ENCODE results near the gene SSR3.

DNA sequence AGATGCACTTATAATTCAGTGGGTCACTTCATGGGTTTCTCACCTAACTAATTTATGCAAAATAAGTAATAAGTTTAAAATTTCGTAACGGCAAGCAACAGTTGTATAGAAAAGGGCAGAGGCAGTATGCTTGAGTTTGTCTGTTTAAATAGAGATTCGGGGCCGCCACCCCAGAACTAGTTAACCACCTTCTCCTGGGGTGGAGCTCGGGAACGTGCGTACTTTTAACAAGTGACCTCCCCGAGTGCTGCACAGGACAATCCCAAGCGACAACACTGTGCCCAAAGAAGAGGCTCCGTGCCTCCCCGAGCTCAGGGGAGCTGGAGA is 439 bp downstream of the SSR3 start:
- TF ChIP-seq, protein P1, sequence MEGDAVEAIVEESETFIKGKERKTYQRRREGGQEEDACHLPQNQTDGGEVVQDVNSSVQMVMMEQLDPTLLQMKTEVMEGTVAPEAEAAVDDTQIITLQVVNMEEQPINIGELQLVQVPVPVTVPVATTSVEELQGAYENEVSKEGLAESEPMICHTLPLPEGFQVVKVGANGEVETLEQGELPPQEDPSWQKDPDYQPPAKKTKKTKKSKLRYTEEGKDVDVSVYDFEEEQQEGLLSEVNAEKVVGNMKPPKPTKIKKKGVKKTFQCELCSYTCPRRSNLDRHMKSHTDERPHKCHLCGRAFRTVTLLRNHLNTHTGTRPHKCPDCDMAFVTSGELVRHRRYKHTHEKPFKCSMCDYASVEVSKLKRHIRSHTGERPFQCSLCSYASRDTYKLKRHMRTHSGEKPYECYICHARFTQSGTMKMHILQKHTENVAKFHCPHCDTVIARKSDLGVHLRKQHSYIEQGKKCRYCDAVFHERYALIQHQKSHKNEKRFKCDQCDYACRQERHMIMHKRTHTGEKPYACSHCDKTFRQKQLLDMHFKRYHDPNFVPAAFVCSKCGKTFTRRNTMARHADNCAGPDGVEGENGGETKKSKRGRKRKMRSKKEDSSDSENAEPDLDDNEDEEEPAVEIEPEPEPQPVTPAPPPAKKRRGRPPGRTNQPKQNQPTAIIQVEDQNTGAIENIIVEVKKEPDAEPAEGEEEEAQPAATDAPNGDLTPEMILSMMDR (IDR thresholded peaks at IDR 0.05; ENCODE audit: low read depth, low read length, poor library complexity, severe bottlenecking), result no peak
- TF ChIP-seq EZH2phosphoT487 (IDR thresholded peaks at IDR 0.05; ENCODE audit: borderline replicate concordance, low read length), result no peak

Measured in DOHH2 (cell line).